T-helper 2 cell treated with Interferon-gamma antibody and Interleukin-4, amounts not matched to agents 100 ng/mL and 5 ng/mL, for 36 hours (primary cell): ENCODE results near the gene OSBPL3. TPM values are rescaled to one million over a fixed set of nuclear protein-coding genes. Genes with fewer than 3 reads are reported as not detected.
"Not testable (repeated sequence)": the region's sequence is repeated elsewhere in the genome, so short reads cannot be mapped to it uniquely, and the experiment has no call there.

Experiments
- intact Hi-C: fragments of 100-400 bp; cut with micrococcal nuclease; formaldehyde crosslinking; loops from one replicate; pipeline ENCODE4 v1.15.1; 2023
- total RNA-seq: library from RNA; stranded (reverse); gene quantifications from 2 replicates; pipeline ENCODE4 v1.2.3, GENCODE V29; 2022

OSBPL3 gene
- total RNA-seq, 1 donor from 2014 or later: 106 TPM

DNA sequence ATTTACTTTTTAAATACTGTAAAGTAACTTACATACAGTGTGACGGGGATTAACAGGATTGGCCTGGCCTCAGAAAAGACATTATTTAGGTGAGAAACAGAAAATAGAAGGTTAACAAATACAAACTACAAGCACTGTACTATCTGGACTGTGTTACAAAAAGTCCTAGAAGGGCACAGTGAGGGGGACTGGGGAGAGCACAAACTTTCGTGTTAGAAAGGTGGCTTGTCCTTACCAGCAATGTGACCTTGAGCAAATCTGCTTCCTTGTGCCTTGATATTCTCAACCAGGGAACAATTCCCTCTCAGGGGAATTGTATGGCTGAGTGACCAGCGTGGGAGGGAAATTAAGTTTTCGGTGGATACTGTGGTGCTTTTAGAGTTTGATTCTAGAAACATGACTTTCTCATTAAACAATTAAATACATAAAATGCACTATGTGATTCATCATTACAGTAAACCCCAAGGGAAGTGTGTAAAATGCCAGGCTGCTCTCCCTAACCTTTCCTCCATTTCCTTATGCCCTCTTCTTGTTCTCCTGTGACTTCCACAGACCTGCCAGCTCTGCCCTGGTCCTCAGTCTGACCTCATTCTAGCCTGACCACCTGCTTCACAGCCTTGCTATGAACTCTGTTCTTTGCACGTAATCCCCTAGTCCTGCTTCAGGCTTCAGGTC lies 57.7 kb downstream of the OSBPL3 start:
- intact Hi-C loops: no loop called here

GRCh38 chr7:24921362-24921679 lies 58.7 kb downstream of the OSBPL3 start:
- intact Hi-C loops: loop anchor here (1.0 to 2.0 kb wide), 6 partner anchors 10 to 100 kb away; partner anchors contain the start of gene OSBPL3

DNA sequence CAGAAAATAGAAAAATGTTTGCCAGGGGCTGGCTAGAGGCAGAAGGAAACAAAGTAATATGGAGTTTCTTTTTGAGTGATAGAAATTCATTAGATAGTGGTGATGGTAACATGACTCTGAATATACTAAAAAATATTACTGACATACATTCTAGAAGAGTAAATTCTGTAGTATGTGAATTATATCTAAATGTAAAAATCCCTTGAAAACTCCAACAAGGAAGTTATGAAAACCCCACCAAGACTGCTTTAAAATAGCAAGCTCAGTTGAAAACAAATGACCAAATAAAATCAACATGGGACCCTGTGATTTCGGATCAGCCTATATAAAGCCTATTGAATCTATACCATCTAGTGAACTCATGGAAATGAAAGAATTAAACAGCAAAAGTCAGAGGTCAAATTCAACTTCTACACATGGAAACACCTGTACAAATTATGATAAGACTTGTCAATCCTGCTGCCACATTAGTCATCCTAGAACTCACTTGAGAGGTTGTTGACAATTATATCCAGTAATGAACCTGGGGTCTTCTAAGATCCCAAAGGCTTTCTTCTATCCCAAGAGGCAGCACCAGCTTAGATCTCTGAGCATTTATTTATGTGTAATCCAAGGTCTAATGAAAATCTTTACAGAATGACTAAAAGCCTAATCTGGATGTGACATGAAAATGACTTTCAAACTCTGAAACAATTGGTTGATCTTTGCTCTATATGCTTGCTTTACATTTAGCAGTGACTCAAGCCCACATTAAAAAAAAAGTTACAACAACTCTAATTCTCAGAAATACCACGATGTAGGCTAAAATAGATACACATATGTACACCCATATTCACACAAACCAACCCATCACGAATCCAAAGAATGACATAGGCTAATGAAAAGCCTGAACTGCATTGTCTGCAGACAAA lies 59.3 kb downstream of the OSBPL3 start:
- intact Hi-C loops: loop anchor here (1.0 to 2.0 kb wide), 6 partner anchors 9 to 99 kb away; partner anchors contain the start of gene OSBPL3

DNA sequence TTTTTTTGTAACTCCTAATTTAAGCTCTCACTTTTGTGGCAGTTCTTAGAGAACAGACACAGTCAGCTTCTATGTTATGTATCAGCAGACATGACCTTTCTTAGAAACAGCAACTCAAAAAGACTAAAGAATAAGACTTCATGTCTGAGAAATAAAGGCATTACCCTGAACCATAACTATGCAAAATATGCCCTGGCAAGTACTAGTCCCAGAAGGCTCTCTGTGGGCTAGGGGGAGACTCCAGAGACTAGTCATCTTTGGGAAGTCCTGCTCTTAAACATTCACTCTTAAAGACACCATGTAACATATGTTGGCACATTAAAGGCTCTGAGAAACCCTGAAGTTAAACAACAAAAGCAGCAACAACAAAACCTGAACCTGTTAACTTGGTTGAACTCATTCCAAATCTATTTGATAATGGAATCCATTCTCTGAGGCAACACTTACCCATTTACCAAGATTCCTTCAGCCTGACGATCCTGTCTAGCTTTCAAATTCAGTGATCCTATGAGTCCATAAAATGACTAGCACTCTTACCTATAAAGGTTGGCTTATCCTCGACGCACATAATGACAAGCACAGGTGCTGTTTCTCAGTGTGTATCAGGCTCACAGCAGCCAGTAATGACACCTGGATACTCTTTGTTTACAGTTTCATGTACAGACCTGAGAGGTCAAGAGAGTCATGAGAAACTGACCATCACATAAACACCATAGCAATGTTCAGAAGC lies 62.3 kb downstream of the OSBPL3 start:
- intact Hi-C loops: no loop called here

DNA sequence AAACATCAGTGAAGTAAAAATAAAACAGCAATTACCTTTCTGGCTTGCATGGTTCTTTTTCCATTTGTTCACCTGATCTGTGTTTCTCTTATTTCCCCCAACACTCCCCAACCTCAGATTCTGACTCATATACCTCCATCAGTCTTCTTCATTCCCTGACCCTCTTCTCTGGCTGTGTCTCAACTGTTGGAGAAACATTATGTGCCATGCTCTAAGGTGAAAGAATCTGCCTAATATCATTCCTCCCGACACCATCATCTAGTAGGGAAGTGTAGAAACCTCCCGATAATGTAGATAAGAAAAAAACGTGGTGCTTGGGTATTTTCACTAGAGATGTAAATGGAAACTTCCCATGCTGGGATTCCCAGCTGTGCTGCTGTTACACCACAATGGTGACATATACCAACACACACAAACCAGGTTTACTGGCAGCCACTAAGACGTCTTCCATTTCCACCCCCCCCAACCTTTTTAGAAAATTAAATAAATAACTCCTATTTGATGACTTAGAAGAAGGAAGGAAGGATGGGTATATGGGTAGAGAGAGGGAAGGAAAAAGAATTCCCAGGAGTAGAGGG lies 63.4 kb downstream of the OSBPL3 start:
- intact Hi-C loops: no loop called here

DNA sequence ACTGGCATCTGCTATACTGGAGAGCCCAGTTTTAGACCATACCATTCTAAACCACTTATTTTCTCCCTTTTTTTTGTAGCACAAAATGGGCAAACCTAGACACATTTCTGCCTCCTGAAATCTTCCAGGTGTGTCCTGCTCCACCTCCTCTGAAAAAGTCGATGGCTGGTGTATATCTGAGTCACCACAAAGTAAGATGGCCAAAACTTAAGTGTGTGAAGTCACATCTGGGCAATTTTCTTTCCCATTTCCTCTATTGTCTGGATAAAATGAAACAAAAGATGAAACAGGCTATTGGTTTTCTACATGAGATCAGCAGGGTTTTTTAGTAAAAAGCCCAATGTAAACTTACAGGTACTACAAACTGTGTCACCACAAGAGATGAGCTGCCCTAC lies 65.5 kb downstream of the OSBPL3 start:
- intact Hi-C loops: no loop called here

GRCh38 chr7:24913801-24914464 lies 66.0 kb downstream of the OSBPL3 start:
- intact Hi-C loops: no loop called here

- intact Hi-C loops: no loop called here
Observed at GRCh38 chr7:24912874-24913514, 67.0 kb downstream of the OSBPL3 start.

DNA sequence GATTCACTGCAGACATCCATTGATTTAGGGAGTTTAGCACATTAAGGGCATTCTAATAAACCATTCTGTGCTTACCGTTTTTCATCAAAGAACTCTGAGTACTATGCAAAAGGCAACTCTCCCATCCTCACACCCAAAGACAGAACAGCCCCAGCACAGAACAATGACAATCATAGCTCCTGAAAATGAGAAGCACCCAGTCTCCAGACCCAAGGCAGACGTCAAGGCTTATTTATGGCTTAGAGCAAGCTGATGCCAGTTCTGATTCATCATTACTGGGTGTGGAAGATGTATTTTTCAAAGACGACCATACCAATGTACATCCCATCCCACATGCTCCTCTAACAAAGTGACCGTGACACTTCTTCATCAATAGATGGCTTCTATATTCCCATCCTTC lies 67.6 kb downstream of the OSBPL3 start:
- intact Hi-C loops: no loop called here

- intact Hi-C loops: loop anchor here (1.0 kb wide), 6 partner anchors 10 to 117 kb away; partner anchors contain the start of gene OSBPL3
Observed at GRCh38 chr7:24911213-24911603, 68.8 kb downstream of the OSBPL3 start.

GRCh38 chr7:24910551-24911212 lies 69.3 kb downstream of the OSBPL3 start:
- intact Hi-C loops: loop anchor here (1.0 kb wide), 6 partner anchors 11 to 118 kb away; partner anchors contain the start of gene OSBPL3

- intact Hi-C loops: loop anchor here (1.0 to 5.0 kb wide), 2 partner anchors 9 to 164 kb away; no protein-coding TSS in a partner anchor
Observed at GRCh38 chr7:24908727-24909126, 71.3 kb downstream of the OSBPL3 start.

GRCh38 chr7:24908166-24908565 lies 71.8 kb downstream of the OSBPL3 start:
- intact Hi-C loops: loop anchor here (1.0 to 5.0 kb wide), 2 partner anchors 9 to 164 kb away; no protein-coding TSS in a partner anchor

DNA sequence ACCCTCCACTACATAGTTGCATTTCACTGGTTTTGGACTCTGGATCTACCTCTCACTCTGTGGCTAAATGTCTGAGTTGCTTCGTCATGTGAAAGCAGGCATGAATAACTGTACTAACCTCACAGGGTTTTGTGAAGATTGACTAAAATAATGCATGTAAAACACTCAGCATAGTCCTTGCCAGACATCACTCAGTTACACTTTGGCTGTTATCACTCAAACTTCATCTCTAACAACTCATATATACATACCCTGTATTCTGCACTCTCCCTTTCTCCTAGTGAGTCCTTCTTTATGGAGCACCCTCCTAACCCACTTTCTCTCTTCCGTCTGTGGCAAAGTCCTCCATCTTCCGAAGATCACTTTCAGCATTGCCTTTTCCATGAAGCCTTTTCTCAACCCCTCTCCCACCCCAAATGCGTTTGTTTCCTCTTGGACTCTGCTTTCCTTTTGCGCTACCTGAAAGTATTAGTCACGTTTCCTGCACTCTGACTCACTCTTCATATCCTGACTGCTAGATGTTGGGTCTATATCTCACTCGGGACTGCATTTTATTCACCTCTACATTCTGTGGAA lies 72.6 kb downstream of the OSBPL3 start:
- intact Hi-C loops: loop anchor here (1.0 to 5.0 kb wide), 6 partner anchors 13 to 165 kb away; partner anchors contain the start of gene OSBPL3

DNA sequence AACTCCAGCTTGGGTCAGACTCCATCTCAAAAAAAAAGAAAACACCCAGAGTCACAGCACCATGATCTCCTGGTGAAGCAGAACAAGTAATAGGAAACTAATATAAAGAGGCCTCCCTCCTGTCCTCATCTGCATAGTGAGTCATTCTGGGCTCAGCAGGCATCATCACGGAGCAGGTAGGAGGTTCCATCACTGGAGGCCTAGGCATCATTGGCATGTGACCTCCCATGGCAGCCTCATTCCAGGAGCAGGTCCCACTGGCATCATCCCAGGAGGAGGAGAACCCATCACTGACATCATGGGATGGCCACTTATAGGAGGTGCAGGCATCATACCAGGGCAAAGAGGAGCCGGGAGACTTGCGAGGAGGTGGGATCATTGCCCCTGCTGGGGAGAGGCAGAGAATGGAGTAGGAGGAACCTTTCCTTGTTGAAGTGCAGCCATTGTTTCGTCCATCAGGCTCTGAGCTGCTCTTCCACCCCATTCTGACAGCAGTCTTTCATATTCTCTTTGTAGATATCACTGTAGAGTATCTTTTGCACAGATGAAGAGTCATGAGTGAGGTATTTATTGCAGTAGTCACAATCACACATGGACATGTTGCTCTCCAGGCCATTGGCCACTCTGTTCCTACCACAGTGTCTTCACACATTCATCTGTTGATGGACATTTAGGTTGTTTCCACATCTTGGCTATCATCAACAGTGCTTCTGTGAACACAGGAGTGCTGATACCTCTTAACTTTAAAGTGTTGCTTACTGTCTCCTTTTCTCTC lies 73.8 kb downstream of the OSBPL3 start:
- intact Hi-C loops: loop anchor here (2.0 to 5.0 kb wide), 2 partner anchors 15 to 166 kb away; no protein-coding TSS in a partner anchor

- intact Hi-C loops: not testable (repeated sequence)
Observed at GRCh38 chr7:24903992-24904391, 76.0 kb downstream of the OSBPL3 start.

GRCh38 chr7:24903559-24903958 lies 76.4 kb downstream of the OSBPL3 start:
- intact Hi-C loops: no loop called here

DNA sequence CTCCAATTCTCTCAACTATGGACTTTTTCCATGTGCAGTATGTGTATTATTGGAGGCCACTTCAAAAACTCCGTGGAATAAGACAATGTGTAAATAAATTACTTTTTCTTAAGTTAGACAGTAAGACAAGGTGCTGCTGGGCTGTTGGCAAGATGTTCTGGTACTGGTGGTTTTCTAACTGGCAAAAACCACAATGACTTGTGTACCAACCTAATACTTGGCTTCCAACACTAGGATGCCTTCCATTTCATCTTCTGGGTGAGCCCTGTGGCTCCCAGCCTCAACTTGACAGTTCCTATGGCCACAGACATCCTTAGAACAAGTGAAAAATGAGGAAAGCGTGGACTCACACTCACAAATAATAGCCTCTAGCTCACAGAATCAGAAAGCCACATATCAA lies 77.0 kb downstream of the OSBPL3 start:
- intact Hi-C loops: no loop called here
